Trophoblast cell (in vitro differentiated cells and primary cell): ENCODE results near the gene NR6A1.
"Not testable (repeated sequence)": the region's sequence is repeated elsewhere in the genome, so short reads cannot be mapped to it uniquely, and the experiment has no call there.

Experiments used
- DNase-seq, 2 donors: peaks; one replicate each; pipeline ENCODE4 v3.0.0-alpha.2; 2016
- H2AFZ ChIP-seq: 2 replicates; pipeline ENCODE4 v1.6.1; 2013; ENCODE audit warnings: low read length, moderate library complexity, mild to moderate bottlenecking; ENCODE audit not compliant: insufficient read depth, poor library complexity
- H2AK5ac ChIP-seq: 2 replicates; pipeline ENCODE4 v1.6.1; 2013; ENCODE audit warnings: mild to moderate bottlenecking, low read length
- H2BK120ac ChIP-seq: 2 replicates; pipeline ENCODE4 v1.6.1; 2013; ENCODE audit warnings: low read length, mild to moderate bottlenecking, moderate library complexity; ENCODE audit not compliant: insufficient read depth, poor library complexity
- H2BK12ac ChIP-seq: 2 replicates; pipeline ENCODE4 v1.6.1; 2013; ENCODE audit warnings: mild to moderate bottlenecking, low read length, moderate library complexity
- H2BK5ac ChIP-seq: 2 replicates; pipeline ENCODE4 v1.6.1; 2013; ENCODE audit warnings: low read length, low read depth, moderate library complexity, mild to moderate bottlenecking; ENCODE audit not compliant: poor library complexity
- H3K14ac ChIP-seq: 2 replicates; pipeline ENCODE4 v1.6.1; 2013; ENCODE audit warnings: mild to moderate bottlenecking, low read length
- H3K18ac ChIP-seq: 2 replicates; pipeline ENCODE4 v1.6.1; 2013; ENCODE audit warnings: mild to moderate bottlenecking, low read length
- H3K23ac ChIP-seq: 2 replicates; pipeline ENCODE4 v1.6.1; 2013; ENCODE audit warnings: low read length
- H3K27ac ChIP-seq: 2 replicates; pipeline ENCODE4 v1.5.1; 2013; ENCODE audit warnings: low read depth, mild to moderate bottlenecking, inconsistent platforms, low read length, moderate library complexity
- H3K27me3 ChIP-seq: 2 replicates; pipeline ENCODE4 v1.6.1; 2013; ENCODE audit warnings: inconsistent platforms, mild to moderate bottlenecking, low read length, moderate library complexity; ENCODE audit not compliant: insufficient read depth
- H3K36me3 ChIP-seq, 2 experiments: 1 replicate in 1 of 2; 2 replicates in 1 of 2; pipeline ENCODE4 v1.6.1; 2013; ENCODE audit warnings: low read length in 2 of 2, mild to moderate bottlenecking in 2 of 2, moderate library complexity in 1 of 2; ENCODE audit not compliant: insufficient read depth in 2 of 2, control insufficient read depth in 1 of 2
- H3K4ac ChIP-seq: 2 replicates; pipeline ENCODE4 v1.6.1; 2013; ENCODE audit warnings: low read depth, mild to moderate bottlenecking, low read length, moderate library complexity
- H3K4me1 ChIP-seq, 2 experiments: 1 replicate in 1 of 2; 2 replicates in 1 of 2; pipeline ENCODE4 v1.6.1; 2013; ENCODE audit warnings: low read length in 2 of 2, mild to moderate bottlenecking in 2 of 2, moderate library complexity in 1 of 2; ENCODE audit not compliant: insufficient read depth in 2 of 2, control insufficient read depth in 1 of 2
- H3K4me2 ChIP-seq: 2 replicates; pipeline ENCODE4 v1.6.1; 2013; ENCODE audit warnings: inconsistent platforms, mild to moderate bottlenecking, low read length, moderate library complexity
- H3K4me3 ChIP-seq: 2 replicates; pipeline ENCODE4 v1.5.1; 2013; ENCODE audit warnings: mild to moderate bottlenecking, low read depth, low read length, inconsistent platforms
- H3K79me1 ChIP-seq: one replicate; pipeline ENCODE4 v1.6.1; 2013; ENCODE audit warnings: low read length
- H3K79me2 ChIP-seq: 2 replicates; pipeline ENCODE4 v1.6.1; 2013; ENCODE audit warnings: low read length, mild to moderate bottlenecking; ENCODE audit not compliant: control insufficient read depth, insufficient read depth, poor library complexity
- H3K9ac ChIP-seq: 2 replicates; pipeline ENCODE4 v1.6.1; 2013; ENCODE audit warnings: mild to moderate bottlenecking, low read length
- H3K9me3 ChIP-seq: 2 replicates; pipeline ENCODE4 v1.6.1; 2013; ENCODE audit warnings: low read depth, mild to moderate bottlenecking, control low read depth, inconsistent platforms, low read length; ENCODE audit not compliant: insufficient read depth
- H4K12ac ChIP-seq: 2 replicates; pipeline ENCODE4 v1.6.1; 2013; ENCODE audit warnings: low read depth, mild to moderate bottlenecking, low read length, moderate library complexity
- H4K8ac ChIP-seq: 2 replicates; pipeline ENCODE4 v1.6.1; 2013; ENCODE audit warnings: low read depth, mild to moderate bottlenecking, low read length, moderate library complexity
- H4K91ac ChIP-seq: one replicate; pipeline ENCODE4 v1.6.1; 2013; ENCODE audit warnings: low read depth, mild to moderate bottlenecking, low read length, moderate library complexity
- WGBS: extraction: QIAGEN DNeasy Blood & Tissue Kit; methylation state at CpG from one replicate; pipeline ENCODE4 v1.1.7; 2013; ENCODE audit warnings: missing lambda C conversion rate; ENCODE audit not compliant: insufficient read length, insufficient coverage; ENCODE audit errors: extremely low coverage; 5-methylcytosine and 5-hydroxymethylcytosine counted together

Gene NR6A1

DNA sequence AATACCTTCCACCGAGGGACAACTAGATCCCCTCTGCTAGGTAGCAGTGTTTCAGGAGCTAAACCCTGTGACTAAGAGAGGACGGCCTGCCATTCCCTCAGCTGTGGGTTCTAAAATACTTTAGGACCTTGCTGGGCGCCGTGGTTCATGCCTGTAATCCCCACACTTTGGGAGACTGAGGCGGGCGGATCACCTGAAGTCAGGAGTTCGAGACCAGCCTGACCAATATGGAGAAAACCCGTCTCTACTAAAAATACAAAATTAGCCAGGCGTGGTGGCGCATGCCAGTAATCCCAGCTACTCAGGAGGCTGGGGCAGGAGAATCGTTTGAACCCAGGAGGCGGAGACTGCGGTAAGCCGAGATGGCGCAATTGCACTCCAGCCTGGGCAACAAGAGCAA, 1.8 kb upstream of the NR6A1 start:
- not testable (repeated sequence) for H4K8ac ChIP-seq, H4K12ac ChIP-seq, H3K36me3 ChIP-seq, H4K91ac ChIP-seq, H3K27ac ChIP-seq, H3K23ac ChIP-seq, H3K9me3 ChIP-seq, H3K4ac ChIP-seq, H3K79me2 ChIP-seq, H3K4me1 ChIP-seq, H3K18ac ChIP-seq, H2AK5ac ChIP-seq, H3K14ac ChIP-seq, H3K27me3 ChIP-seq, DNase-seq, H3K4me3 ChIP-seq, H2BK120ac ChIP-seq, H3K4me2 ChIP-seq, H2AFZ ChIP-seq, H2BK12ac ChIP-seq, H2BK5ac ChIP-seq, H3K9ac ChIP-seq
- no CpG with 5 or more reads among the region's 15 CpGs for WGBS
- peaks cover 13% of the 10 kb centered on the region for H3K79me1 ChIP-seq

DNA sequence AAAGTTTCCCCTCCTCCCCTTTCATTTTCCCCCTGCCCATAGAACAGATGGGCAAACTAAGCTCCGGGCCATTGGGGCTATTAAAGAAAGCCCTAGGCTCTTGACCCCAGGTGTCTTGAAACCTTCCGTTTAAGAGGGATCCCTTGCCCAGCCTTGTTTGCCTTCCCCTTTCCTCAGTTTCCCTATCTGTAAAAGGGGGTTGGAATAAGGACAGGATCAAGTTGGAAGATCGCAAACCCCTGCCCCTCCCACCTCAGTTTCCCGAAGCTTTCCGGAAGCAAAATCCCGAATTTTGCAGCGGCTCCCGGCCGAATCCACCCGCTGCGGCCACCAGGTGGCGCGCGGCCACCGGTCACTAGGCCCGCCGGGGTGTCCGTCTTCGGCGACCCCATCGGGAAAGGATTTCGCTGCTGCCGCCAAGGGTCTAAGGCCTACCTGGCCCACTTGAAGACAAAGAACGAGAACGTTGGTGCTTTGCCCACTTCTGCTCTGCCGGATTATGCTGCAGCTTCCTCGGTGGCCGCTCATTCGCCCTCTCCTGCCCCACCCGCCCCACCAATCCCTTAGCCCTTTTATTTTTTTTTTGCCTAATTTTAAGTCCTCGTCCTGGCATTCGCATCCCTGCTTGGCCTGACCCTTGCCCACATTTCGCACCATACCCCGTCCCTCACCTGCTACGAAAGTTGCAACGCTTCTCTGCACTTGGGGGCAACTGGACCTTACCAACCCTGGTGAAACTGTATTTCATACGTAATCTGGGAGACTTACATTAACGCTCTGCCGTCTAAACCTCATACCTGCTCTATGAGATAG, 962 bp upstream of the NR6A1 start:
- peaks cover 9% of the 10 kb centered on the region for H3K27me3 ChIP-seq
- DNase-seq = peak; percentile 60 to 89
- no peak overlapping the region for H3K27ac ChIP-seq
- no peak overlapping the region for H3K4ac ChIP-seq
- H3K9ac ChIP-seq = no peak overlapping the region
- H3K79me1 ChIP-seq = peaks cover 6% of the 10 kb centered on the region
- H3K9me3 ChIP-seq = no peaks in the 10 kb centered on the region
- no peak overlapping the region for H2AK5ac ChIP-seq
- peaks cover 3% of the 10 kb centered on the region for H3K79me2 ChIP-seq
- H3K23ac ChIP-seq = no peak overlapping the region
- H4K91ac ChIP-seq = no peak overlapping the region
- peak overlapping the region; percentile 11 for H2AFZ ChIP-seq
- no peaks in the 10 kb centered on the region for H3K36me3 ChIP-seq
- H2BK5ac ChIP-seq = no peak overlapping the region
- no CpG with 5 or more reads among the region's 39 CpGs for WGBS
- no peak overlapping the region for H3K14ac ChIP-seq
- peaks cover 5 to 7% of the 10 kb centered on the region in 2 experiments for H3K4me1 ChIP-seq
- peak overlapping the region; percentile 42 for H4K8ac ChIP-seq
- no peak overlapping the region for H2BK12ac ChIP-seq
- peak overlapping the region; percentile 83 for H3K4me2 ChIP-seq
- peak overlapping the region; percentile 26 for H3K4me3 ChIP-seq
- peak overlapping the region; percentile 60 for H4K12ac ChIP-seq
- H2BK120ac ChIP-seq = no peak overlapping the region
- H3K18ac ChIP-seq = no peak overlapping the region

DNA sequence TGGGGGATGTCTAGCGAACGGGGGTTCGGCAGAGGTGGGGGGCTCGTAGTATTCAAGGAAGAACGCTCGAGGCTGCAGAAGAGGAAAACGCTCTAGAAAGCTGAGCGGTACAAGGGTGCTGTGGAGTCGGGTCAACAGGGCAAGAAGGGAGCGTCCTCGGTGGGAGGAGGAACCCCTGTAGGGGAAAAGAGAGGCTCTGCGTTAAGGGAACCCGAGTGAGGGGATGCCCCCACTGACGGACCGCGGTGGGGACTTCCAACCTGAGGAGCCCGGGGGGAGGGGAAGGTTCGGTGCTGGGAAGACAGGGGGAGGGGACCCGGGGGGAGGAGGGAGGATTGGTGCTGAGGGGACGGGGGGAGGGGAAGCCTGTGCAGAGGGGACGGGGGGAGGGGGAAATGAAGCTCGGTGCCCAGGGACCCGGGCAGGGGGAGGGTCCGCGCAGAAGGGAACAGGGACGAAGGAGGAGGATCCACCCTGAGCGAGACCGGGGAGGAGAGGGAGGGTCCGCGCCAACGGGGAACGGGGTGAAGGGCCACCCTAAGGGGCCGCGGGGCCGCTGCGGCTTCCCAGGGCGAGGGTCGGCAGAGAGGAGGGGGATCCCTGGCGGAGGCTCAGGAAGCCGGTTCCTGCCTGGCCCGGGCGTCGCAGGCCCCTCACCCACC, 621 bp downstream of the NR6A1 start:
- H2AK5ac ChIP-seq = no peak overlapping the region
- H3K4me1 ChIP-seq = peaks cover 0 to 3% of the 10 kb centered on the region in 2 experiments
- H4K8ac ChIP-seq = no peak overlapping the region
- H3K4me3 ChIP-seq = peak overlapping the region; percentile 84
- H3K4ac ChIP-seq = no peak overlapping the region
- no peak overlapping the region for H2BK5ac ChIP-seq
- no peaks in the 10 kb centered on the region for H3K79me1 ChIP-seq
- DNase-seq = no peak
- H3K79me2 ChIP-seq = no peaks in the 10 kb centered on the region
- H2AFZ ChIP-seq = no peak overlapping the region
- H3K4me2 ChIP-seq = peak overlapping the region; percentile 83
- no peak overlapping the region for H3K23ac ChIP-seq
- H3K18ac ChIP-seq = peak overlapping the region; percentile 13
- no peak overlapping the region for H3K27ac ChIP-seq
- no peak overlapping the region for H2BK12ac ChIP-seq
- no peak overlapping the region for H4K12ac ChIP-seq
- no peak overlapping the region for H2BK120ac ChIP-seq
- WGBS = no CpG with 5 or more reads among the region's 43 CpGs
- H4K91ac ChIP-seq = peak overlapping the region; percentile 7
- H3K9me3 ChIP-seq = no peaks in the 10 kb centered on the region
- H3K27me3 ChIP-seq = peaks cover 9% of the 10 kb centered on the region
- H3K36me3 ChIP-seq = no peaks in the 10 kb centered on the region
- peak overlapping the region; percentile 11 for H3K14ac ChIP-seq
- H3K9ac ChIP-seq = peak overlapping the region; percentile 29

DNA sequence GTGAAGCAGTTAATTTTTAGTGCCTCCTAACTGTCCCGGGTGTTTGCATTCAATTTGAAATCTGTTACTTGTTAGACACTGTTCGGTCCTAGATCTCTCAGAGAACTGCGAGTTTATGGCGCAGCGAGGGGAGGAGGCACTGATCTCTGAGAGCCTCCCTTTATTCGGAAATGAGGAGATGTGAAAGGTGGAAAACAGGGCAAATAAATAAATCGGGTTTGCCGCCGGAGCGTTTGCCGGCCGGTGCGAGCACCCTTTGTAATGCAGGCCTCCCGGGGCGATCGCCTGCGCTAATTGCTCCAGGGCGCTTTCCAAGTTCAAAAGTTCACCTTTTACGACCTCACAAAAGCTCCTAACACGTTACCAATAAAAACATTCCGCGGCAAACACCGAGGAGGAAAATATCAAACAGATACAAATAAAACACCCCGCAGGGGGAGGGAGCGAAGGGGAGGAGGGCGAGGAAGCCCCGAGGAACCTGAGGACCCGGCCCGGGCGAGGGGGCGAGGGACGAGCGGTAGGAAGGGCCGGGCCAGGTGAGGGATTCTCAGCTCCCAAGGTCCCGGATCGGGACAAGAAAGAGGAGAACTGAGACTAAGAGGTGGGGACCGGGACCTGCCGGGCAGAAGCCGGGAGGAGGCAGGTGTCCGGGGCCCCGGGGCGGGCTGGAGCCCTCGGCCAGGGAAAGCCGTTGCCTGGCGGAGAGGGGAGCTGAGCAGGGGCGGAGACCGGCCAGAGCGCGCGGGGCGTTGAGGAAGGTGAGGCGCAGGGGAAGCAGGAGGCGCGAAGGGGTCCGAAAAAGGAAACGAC, 1.4 kb downstream of the NR6A1 start:
- Histone ChIP-seq H3K9ac (no peak overlapping the region), H3K18ac (no peak overlapping the region), H2BK120ac (no peak overlapping the region), H3K4me2 (peak overlapping the region; percentile 83), H3K27ac (no peak overlapping the region), H4K91ac (no peak overlapping the region), H3K4me1 (peaks cover 0 to 3% of the 10 kb centered on the region in 2 experiments), H3K27me3 (peaks cover 9% of the 10 kb centered on the region), H2BK5ac (no peak overlapping the region), H2AK5ac (no peak overlapping the region), H3K79me2 (no peaks in the 10 kb centered on the region), H3K9me3 (no peaks in the 10 kb centered on the region), H3K4ac (no peak overlapping the region), H2BK12ac (no peak overlapping the region), H3K4me3 (peak overlapping the region; percentile 84), H3K79me1 (no peaks in the 10 kb centered on the region), H3K23ac (no peak overlapping the region), H4K12ac (no peak overlapping the region), H3K14ac (no peak overlapping the region), H4K8ac (no peak overlapping the region), H2AFZ (no peak overlapping the region), H3K36me3 (no peaks in the 10 kb centered on the region)
- peak in 1 of 2 donors; percentile 38 for DNase-seq
- no CpG with 5 or more reads among the region's 56 CpGs for WGBS
